Activated naive CD4-positive, alpha-beta T cell (primary cell): Measurements from ENCODE around the gene COPRS.

Source experiments
- DNase-seq, 4 experiments: peaks; one replicate each; lab custom pipeline; 2025; lab: John Stamatoyannopoulos, UW

Gene COPRS

DNA sequence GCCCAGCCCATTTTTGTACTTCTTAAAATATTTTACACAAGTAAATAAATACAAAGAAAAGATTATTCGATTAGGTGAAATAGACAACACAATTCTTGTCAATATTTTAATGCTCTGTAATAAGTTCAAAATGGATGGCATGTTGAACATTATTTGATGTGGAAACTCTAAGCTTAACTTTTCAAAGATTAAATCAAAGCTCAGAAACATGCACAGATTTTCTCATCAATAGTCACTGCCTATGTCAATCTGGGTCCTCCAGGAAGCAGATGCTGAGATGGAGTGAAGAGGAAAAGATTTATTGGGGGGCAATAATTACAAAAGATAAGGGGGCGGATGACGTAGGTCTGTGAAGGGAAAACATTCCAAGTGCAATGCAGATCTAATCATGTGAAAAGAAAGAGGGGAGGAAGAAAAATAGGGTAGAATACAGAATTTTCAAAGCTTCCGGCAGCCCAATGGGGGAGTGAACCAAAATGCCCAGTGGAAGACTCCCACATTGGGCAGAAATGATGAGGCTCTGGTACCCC is 50.5 kb downstream of the COPRS start:
- DNase-seq: no peak

DNA sequence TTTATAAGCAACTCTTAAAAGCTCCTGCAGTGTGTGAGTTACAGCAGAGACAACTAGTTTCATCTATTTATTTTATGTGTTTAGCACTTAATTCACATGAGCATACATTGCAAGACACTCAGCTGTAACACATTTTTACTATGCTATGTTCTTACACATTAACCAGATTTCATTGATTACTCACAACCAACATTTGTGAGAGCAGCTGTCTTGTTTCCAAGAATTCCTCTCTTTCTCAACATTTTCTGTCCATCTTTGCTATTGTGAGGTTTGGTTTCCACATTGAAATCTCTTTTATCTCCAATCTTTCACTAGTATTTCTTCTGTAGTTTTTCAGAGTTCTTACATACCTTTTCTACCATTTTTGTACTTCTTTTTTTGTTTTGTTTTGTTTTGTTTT is 51.2 kb downstream of the COPRS start:
- no peak for DNase-seq

DNA sequence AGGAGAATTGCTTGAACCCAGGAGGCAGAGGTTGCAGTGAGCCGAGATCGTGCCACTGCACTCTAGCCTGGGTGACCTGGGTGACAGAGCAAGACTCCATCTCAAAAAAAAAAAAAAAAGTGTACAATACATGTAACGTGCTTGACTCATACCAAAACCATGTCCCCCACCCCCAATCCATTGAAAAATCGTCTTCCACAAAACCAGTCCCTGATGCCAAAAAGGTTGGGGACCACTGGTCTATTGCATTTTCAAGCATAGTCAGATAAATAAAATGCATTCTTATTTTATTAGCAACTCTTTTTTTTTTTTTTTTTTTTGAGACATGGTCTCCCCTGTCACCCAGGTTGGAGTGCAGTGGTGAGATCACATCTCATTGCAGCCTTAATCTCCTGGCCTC is 52.1 kb downstream of the COPRS start:
- no peak for DNase-seq

DNA sequence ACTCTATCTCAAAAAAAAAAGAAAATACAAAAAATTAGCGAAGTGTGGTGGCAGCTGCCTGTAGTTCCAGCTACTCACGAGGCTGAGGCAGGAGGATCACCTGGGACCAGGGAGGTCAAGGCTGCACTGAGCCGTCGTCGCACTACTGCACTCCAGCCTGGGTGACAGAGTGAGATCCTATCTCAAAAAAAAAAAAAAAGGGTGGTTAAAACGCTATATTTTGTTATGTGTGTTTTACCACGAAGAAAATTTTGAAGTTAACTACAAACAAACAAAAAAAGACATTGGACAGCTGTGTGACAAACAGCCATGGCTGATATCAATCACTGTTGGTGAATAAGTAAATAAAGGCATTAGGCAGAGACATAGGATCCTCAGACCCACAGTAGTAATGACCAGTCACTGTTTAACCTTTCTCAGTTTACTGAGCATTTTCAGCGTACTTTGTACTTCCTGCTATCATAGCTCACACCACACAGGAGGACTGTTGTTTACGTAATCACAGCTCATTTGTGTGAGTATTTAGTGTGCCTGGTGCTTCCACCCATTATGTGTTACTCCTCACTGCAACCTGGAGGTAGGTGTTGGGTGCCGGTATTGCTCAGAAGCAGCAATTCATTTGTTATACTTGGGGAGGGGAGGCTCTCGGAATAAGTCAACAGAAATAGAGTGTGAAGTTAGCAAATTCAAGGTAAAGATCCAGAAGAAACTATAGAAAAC is 55.4 kb downstream of the COPRS start:
- DNase-seq: no peak

DNA sequence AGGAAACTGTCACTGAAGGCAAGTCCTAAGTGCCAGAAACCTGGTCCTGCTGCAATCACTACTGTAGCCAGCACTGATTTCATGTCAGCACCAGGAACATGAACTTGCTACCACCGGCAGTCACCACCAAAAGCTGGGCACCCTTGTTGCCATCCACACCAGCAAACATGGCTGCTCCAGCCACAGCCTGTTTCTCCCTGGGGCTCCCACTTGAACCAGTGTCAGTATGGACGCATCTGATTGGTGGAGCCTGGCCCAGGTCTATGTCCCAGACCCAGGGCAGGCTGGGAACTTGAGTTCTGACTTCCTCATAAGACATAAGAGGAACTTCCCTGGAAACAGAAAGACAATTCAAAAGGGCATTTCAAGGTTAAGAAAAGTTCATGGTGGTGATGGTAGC is 56.5 kb downstream of the COPRS start:
- no peak for DNase-seq
